GM18511 (cell line): ENCODE measurements around the gene DEFB127.
"Not testable (repeated sequence)": the region's sequence is repeated elsewhere in the genome, so short reads cannot be mapped to it uniquely, and the experiment has no call there.

Experiments
- ATAC-seq: cut with Tn5 transposase; IDR thresholded peaks from one replicate; pipeline ENCODE4 v1.9.1; 2021; ENCODE audit warnings: mild to moderate bottlenecking, moderate library complexity; ENCODE audit not compliant: unreplicated experiment

The DEFB127 gene

GRCh38 chr20:157154-157553 is at the start of gene DEFB127:
Gene DEFB127, plus strand, starts transcription at chr20:157454. Its CDS starts 91 bp downstream, at chr20:157545.
- no peak for ATAC-seq

- ATAC-seq, result no peak
Measured at GRCh38 chr20:112396-112795, 44.9 kb upstream of the DEFB127 start.

DNA sequence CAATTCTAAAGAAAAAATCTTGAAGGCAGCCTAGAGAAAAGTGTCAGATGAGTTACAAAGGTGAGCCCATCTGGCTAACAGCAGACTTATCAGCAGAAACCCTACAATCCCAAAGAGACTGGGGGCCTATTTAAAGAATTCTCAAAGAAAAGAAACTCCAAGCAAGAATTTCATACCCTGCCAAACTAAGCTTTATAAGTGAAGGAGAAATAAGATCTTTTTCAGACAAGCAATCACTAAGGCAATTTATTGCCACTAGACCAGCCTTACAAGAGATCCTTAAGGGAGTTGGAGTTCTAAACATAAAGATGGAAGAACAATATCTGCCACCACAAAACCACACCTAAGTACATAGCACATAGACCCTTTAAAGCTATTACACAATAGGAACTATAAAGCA is 39.7 kb upstream of the DEFB127 start:
- no peak for ATAC-seq

DNA sequence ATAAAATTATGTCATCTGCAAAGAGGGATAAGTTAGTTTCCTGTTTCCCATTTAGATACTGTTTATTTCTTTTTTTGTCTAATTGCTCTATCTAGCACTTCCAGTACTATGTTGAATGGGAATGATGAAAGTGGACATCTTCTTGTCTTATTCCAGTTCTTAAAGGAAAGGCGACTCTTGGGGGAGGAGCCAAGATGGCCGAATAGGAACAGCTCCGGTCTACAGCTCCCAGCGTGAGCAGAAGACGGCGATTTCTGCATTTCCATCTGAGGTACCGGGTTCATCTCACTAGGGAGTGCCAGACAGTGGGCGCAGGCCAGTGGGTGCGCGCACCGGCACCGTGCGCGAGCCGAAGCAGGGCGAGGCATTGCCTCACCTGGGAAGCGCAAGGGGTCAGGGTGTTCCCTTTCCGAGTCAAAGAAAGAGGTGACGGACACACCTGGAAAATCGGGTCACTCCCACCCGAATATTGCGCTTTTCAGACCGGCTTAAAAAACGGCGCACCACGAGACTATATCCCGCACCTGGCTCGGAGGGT is 27.4 kb upstream of the DEFB127 start:
- not testable (repeated sequence) for ATAC-seq

DNA sequence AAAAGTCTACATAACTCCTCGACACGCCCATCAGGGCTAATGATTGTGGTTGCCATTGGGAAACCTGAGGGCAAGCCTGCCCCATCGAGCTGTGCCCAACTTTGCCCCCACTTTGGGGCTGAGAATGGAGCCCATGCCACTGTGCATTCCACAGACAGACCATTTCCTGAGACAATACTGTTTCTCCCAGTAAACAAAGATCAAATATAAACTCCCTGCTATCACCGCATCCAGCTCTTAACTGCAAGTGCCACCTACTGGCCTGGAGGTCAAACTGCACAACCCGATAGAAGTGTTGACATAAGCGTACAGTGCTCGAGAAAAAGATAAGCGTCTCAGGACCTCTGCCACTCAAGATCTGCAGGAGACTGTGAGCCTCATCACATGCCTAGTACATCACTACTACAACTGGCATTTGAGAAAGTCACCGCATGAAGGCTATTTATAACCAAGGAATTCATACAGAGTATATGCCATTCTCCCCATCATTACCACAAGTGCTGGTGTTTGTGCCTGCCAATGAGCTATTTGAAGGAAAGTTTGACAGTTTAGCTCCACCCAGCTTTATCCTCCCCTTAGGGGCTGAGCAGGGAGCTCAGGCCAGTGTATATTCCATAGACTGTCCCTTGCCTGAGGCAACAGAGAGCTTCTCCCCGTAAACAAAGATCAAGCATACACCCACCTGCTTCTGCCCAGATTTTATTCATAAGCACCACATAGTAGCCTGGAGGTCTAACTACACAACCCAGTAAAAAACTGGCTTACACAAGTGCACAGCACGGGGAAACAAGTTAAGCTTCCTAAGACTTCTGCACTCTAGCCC is 19.4 kb upstream of the DEFB127 start:
- ATAC-seq, result no peak

GRCh38 chr20:142290-142689 is 15.0 kb upstream of the DEFB127 start, which contains the start of gene DEFB126:
Gene DEFB126, plus strand, starts transcription at chr20:142590. Its CDS starts 39 bp downstream, at chr20:142629.
- ATAC-seq, result no peak

- ATAC-seq, result no peak
Measured at GRCh38 chr20:145877-146276, 11.4 kb upstream of the DEFB127 start.

DNA sequence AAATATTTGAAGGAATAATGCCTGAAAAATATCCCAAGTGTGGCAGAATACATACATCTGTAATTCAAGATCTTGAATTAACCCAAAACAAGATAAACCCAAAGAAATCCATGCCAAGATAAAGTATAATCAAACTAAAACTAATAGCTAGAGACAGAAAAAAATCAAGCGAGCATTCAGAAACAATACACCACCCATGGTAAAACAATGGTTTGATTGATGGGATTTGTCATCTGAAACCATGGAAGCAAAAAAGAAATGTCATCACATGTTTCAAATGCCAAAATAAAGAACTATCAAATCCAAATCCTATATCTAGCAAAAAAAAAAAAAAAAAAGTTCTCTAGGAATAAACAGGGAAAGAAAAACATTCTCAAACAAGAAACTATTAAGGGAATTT is 5.1 kb upstream of the DEFB127 start:
- ATAC-seq, result no peak

GRCh38 chr20:164618-165017 is 7.4 kb downstream of the DEFB127 start:
- ATAC-seq, result no peak

DNA sequence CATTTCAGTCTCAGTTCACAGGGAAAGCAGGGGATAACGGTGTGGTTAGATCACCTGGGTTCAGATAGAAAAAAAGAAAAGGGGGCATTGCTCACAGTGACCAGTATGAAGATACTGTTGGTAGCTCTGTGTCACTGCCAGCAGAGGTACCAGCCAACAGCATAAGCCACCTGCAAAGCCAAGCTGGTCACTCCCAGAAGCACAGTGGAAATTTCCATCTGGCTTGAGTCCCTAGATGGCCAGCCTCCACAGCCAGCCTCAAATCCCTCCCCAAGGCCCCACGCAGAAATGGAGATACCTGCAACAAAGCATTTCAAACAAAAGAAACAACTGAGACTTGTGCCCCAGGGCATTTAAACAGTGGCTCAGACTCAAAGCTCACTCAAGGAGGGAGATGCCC is 11.6 kb downstream of the DEFB127 start:
- no peak for ATAC-seq

DNA sequence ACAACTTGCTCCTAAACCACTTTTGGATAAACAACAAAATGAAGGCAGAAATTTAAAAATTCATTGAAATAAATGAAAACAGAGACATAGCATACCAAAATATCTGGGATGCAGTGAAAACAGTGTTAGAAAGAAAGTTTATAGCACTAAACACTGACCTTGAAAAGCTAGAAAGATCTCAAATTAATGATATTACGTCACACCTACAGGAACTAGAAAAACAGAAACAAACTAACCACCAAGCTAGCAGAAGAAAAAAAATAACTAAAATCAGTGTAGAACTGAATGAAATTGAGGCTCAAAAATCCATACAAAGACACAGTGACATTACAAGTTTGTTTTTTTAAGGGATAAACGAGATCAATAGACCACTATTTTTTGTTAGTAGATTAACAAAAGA is 27.0 kb downstream of the DEFB127 start:
- no peak for ATAC-seq

DNA sequence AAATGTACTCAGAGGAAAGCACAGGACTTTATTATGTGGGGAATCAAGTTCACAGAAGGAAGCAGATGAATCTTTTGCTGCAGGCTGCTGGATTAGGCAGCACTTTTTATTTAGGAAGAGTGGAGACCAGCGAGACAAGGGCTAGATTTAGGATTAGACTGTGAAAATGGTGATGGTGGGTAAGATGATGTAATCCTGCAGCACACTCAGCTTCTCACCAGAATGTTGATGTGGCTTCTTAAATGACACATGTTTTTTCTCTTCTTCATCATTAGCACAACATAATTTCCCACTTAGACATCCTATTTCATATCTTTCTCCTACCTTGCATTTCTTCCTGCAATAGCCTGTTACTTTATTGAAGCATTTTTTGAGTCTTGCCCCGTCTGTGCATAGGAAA is 30.5 kb downstream of the DEFB127 start:
- no peak for ATAC-seq

DNA sequence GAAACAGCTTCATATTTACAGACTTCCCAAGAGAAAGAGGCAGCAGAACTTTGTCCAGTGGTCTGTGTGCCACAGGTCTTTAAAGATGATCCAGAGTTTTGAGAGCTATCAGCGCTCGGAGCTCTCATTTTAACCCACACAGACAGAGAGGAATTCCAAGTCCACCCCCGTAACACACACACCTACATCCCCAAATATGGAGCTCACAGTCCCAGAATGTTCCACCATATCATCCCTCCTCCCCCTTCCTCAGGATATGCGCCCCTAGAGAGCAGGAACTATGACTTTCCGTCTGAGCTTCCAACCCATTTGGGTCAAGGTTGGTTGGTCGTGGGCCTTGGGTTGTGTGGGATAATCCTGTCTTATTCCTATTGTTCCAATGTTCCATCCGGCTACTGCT is 32.4 kb downstream of the DEFB127 start, which contains the start of gene DEFB128:
Gene DEFB128 (minus strand): TSS at position 101 of the 400 bp plus-strand sequence. CDS start 88 bp downstream, at position 13.
- ATAC-seq, result no peak

DNA sequence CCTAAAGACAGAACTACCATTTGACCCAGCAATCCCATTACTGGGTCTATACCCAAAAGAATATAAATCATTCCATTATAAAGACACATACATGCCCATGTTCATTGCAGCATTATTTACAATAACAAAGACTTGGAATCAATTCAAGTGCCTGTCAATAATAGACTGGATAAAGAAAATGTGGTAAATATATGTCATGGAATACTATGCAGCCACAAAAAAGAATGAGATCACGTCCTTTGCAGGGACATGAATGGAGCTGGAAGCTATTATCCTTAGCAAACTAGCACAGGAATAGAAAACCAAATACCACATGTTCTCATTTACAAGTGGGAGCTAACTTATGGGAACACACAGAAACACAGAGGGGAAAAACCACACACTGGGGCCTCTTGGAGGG is 41.0 kb downstream of the DEFB127 start:
- no peak for ATAC-seq

GRCh38 chr20:199996-200395 is 42.7 kb downstream of the DEFB127 start:
- ATAC-seq, result no peak

- ATAC-seq, result not testable (repeated sequence)
Measured at GRCh38 chr20:203630-204029, 46.4 kb downstream of the DEFB127 start.
